HepG2 (cell line): ENCODE measurements around the gene UBE2L6. TPM values are rescaled to one million over a fixed set of nuclear protein-coding genes. Genes with fewer than 3 reads are reported as not detected.
A peak's percentile ranks its signal among the peaks of the same experiment; 100 is the strongest.

Experiments
- ATF5 ChIP-seq: sonication (generic); formaldehyde crosslinking; IDR thresholded peaks from 2 replicates; pipeline ENCODE4 v1.4.0; 2020; ENCODE audit warnings: mild to moderate bottlenecking, low read depth, missing genetic modification reagents
- CBX1 ChIP-seq: IDR thresholded peaks from one replicate; pipeline ENCODE4 v1.6.1; 2016; ENCODE audit warnings: antibody characterized with exemption, low read depth
- DDIT3 ChIP-seq: sonication (generic); formaldehyde crosslinking; IDR thresholded peaks from 2 replicates; pipeline ENCODE4 v1.4.0; 2020; ENCODE audit warnings: mild to moderate bottlenecking, missing genetic modification reagents
- GRHL1 ChIP-seq: sonication (generic); formaldehyde crosslinking; conservative IDR thresholded peaks from 2 replicates; pipeline ENCODE4 v1.8.0; 2022; ENCODE audit warnings: missing genetic modification reagents
- MIXL1 ChIP-seq: IDR thresholded peaks from 2 replicates; pipeline ENCODE4 v1.6.1; 2016
- SOX13 ChIP-seq, 3 experiments: fragments of 450-650 bp in 1 of 3; sonication (generic) in 1 of 3; formaldehyde crosslinking in 1 of 3; IDR thresholded peaks in 2 of 3; conservative IDR thresholded peaks in 1 of 3; 2 replicates each; pipeline versions ENCODE4 v1.5.0 to v1.6.1; 2016 to 2020; ENCODE audit warnings: antibody characterized with exemption in 1 of 3, mild to moderate bottlenecking in 1 of 3, missing compliant biosample characterization in 1 of 3, missing genetic modification reagents in 1 of 3, moderate library complexity in 1 of 3
- SOX6 ChIP-seq, 2 experiments: fragments of 450-650 bp in 1 of 2; sonication (generic) in 1 of 2; formaldehyde crosslinking in 1 of 2; IDR thresholded peaks; 2 replicates each; pipeline versions ENCODE4 v1.4.0 to v1.6.1; 2017 to 2020; ENCODE audit warnings: antibody characterized with exemption in 1 of 2, mild to moderate bottlenecking in 1 of 2, missing genetic modification reagents in 1 of 2
- TBX3 ChIP-seq: fragments of 450-650 bp; IDR thresholded peaks from 2 replicates; pipeline ENCODE4 v1.6.1; 2017; ENCODE audit warnings: antibody characterized with exemption, mild to moderate bottlenecking, inconsistent platforms, borderline replicate concordance
- THAP7 ChIP-seq: sonication (generic); formaldehyde crosslinking; IDR thresholded peaks from 2 replicates; pipeline ENCODE4 v1.8.1; 2023; ENCODE audit warnings: mild to moderate bottlenecking, missing genetic modification reagents
- ZKSCAN8 ChIP-seq: IDR thresholded peaks from 2 replicates; pipeline ENCODE4 v1.6.1; 2016; ENCODE audit warnings: borderline replicate concordance, missing genetic modification reagents, missing compliant biosample characterization
- ZMAT3 ChIP-seq: sonication (generic); formaldehyde crosslinking; conservative IDR thresholded peaks from 2 replicates; pipeline ENCODE4 v1.7.0; 2021; ENCODE audit warnings: missing genetic modification reagents
- ZNF24 ChIP-seq: fragments of 450-650 bp; IDR thresholded peaks from 2 replicates; pipeline ENCODE4 v1.6.1; 2017; ENCODE audit warnings: antibody characterized with exemption, mild to moderate bottlenecking
- ZNF652 ChIP-seq: IDR thresholded peaks from 2 replicates; pipeline ENCODE4 v1.6.1; 2016; ENCODE audit warnings: low read depth, borderline replicate concordance
- ZNF784 ChIP-seq: sonication (generic); formaldehyde crosslinking; IDR thresholded peaks from 2 replicates; pipeline ENCODE4 v1.5.1; 2020; ENCODE audit warnings: missing genetic modification reagents, mild to moderate bottlenecking, borderline replicate concordance
- ZSCAN31 ChIP-seq: sonication (generic); formaldehyde crosslinking; IDR thresholded peaks from 2 replicates; pipeline ENCODE4 v1.5.0; 2020; ENCODE audit warnings: low read depth, mild to moderate bottlenecking, missing genetic modification reagents
- ZXDC ChIP-seq: sonication (generic); formaldehyde crosslinking; IDR thresholded peaks from 2 replicates; pipeline ENCODE4 v1.5.0; 2020; ENCODE audit warnings: mild to moderate bottlenecking, missing genetic modification reagents
- ZZZ3 ChIP-seq: sonication (generic); formaldehyde crosslinking; IDR thresholded peaks from 2 replicates; pipeline ENCODE4 v1.4.0; 2020; ENCODE audit warnings: missing genetic modification reagents, mild to moderate bottlenecking, borderline replicate concordance
- polyA plus RNA-seq, 8 experiments: library from polyadenylated mRNA; depleted of rRNA in 3 of 8; stranded (reverse) in 7 of 8; unstranded in 1 of 8; fragments of >200 nt; fragmentation: Illumina TruSeq in 4 of 8; extraction: Trizol in 4 of 8; gene quantifications; 2 replicates each; pipeline versions ENCODE4 v1.2.1 to v1.2.3, GENCODE V29; 2011 to 2016; ENCODE audit warnings: low read depth in 4 of 8, missing spikeins in 1 of 8, mixed read lengths in 1 of 8; ENCODE audit not compliant: insufficient read depth in 1 of 8
- total RNA-seq, 5 experiments: library from RNA; depleted of rRNA; stranded (reverse); fragments of >200 nt; fragmentation: Illumina TruSeq; extraction: Trizol; gene quantifications; 2 replicates each; pipeline ENCODE4 v1.2.3, GENCODE V29; 2016; ENCODE audit warnings: low read depth in 1 of 5

Gene UBE2L6
- total and polyA plus RNA-seq, 2 of the 13 experiments (the other 11 are each of a cell fraction or from before 2014, with no cell fraction given): 30.3 to 30.4 TPM

- TF ChIP-seq SOX13 (IDR thresholded peaks at IDR 0.05) (no peak; the same call in 1 of the 2 replicates), SOX13 (CRISPR knock-in tag; conservative IDR thresholded peaks at IDR 0.05 in 1 of 2, IDR thresholded peaks at IDR 0.05 in 1 of 2) (peak in 1 of 2 experiments; percentile 43; a peak in 2 of 4 replicates), ATF5 (no peak), ZNF652 (CRISPR knock-in tag) (no peak), ZXDC (no peak), ZNF784 (CRISPR knock-in tag) (peak; percentile 82; the same call in 1 of the 2 replicates), TBX3 (0 out of 2 replicates have a peak, but pooled peaks have one; percentile 38), CBX1 (peak; percentile 22), ZNF24 (no peak), ZKSCAN8 (CRISPR knock-in tag) (peak; percentile 71; the same call in 1 of the 2 replicates), THAP7 (CRISPR knock-in tag) (peak; percentile 52; the same call in 1 of the 2 replicates), DDIT3 (CRISPR knock-in tag) (0 out of 2 replicates have a peak, but pooled peaks have one; percentile 59), ZSCAN31 (no peak), ZZZ3 (CRISPR knock-in tag) (peak; percentile 82; the same call in 1 of the 2 replicates), ZMAT3 (CRISPR knock-in tag) (no peak), MIXL1 (CRISPR knock-in tag) (peak; percentile 69), GRHL1 (CRISPR knock-in tag) (no peak), SOX6 (IDR thresholded peaks at IDR 0.05) (no peak), SOX6 (CRISPR knock-in tag; IDR thresholded peaks at IDR 0.05) (peak; percentile 62; the same call in 1 of the 2 replicates)
Measured at GRCh38 chr11:57530596-57531507, 36.6 kb downstream of the UBE2L6 start, which contains the start of gene TIMM10 (continued).
